Body of pancreas (tissue), 4 donors: ENCODE data around the gene IRF2BP1.

Source experiments
- POLR2A ChIP-seq, 3 donors: fragments of 450-650 bp; IDR thresholded peaks; one replicate each; pipeline ENCODE4 v1.6.1; 2016; ENCODE audit warnings: antibody characterized with exemption in 3 of 3, mild to moderate bottlenecking in 2 of 3
- TF ChIP-seq, protein P1 (sequence below), 7 experiments: fragments of 450-650 bp in 4 of 7; fragments of 200-600 bp in 3 of 7; sonication (generic) in 3 of 7; IDR thresholded peaks; one replicate each; pipeline ENCODE4 v1.5.1; 2016 to 2019; ENCODE audit warnings: antibody characterized with exemption in 7 of 7

DNA sequence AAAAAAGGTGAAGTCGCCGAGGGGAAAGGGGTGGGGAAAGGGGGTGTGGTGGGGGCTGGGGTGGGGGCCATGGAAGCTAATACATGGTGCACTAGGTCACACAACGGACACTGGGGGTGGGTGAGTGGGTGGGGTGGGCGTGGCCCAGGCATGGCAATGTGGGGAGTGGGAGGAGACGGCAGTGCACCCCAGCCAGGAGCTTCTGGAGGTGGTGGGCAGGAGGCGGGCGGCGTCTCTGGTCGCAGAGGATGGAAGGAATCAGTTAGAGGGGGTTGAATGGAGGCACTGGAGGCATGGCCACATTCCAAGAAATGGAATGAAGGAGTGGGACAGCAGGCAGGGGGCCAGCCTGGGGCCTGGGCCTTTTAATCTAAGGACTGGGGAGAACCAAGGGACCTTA, 47.8 kb upstream of the IRF2BP1 start:
- TF ChIP-seq, protein P1, sequence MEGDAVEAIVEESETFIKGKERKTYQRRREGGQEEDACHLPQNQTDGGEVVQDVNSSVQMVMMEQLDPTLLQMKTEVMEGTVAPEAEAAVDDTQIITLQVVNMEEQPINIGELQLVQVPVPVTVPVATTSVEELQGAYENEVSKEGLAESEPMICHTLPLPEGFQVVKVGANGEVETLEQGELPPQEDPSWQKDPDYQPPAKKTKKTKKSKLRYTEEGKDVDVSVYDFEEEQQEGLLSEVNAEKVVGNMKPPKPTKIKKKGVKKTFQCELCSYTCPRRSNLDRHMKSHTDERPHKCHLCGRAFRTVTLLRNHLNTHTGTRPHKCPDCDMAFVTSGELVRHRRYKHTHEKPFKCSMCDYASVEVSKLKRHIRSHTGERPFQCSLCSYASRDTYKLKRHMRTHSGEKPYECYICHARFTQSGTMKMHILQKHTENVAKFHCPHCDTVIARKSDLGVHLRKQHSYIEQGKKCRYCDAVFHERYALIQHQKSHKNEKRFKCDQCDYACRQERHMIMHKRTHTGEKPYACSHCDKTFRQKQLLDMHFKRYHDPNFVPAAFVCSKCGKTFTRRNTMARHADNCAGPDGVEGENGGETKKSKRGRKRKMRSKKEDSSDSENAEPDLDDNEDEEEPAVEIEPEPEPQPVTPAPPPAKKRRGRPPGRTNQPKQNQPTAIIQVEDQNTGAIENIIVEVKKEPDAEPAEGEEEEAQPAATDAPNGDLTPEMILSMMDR (IDR thresholded peaks at IDR 0.05), result no peak
- no peak for TF ChIP-seq POLR2A (IDR thresholded peaks at IDR 0.05)
